HEK293 (cell line): ENCODE results near the gene PRR36.

ENCODE experiments used
- GFI1B ChIP-seq: fragments of 450-650 bp; formaldehyde crosslinking; IDR thresholded peaks from 2 replicates; pipeline ENCODE4 v1.5.1; 2016; ENCODE audit warnings: missing biosample characterization, missing genetic modification characterization
- HIC1 ChIP-seq: fragments of 450-650 bp; formaldehyde crosslinking; IDR thresholded peaks from 2 replicates; pipeline ENCODE4 v1.5.1; 2016; ENCODE audit warnings: missing biosample characterization, missing genetic modification characterization
- KLF1 ChIP-seq: fragments of 450-650 bp; formaldehyde crosslinking; IDR thresholded peaks from 2 replicates; pipeline ENCODE4 v1.5.1; 2016; ENCODE audit warnings: missing biosample characterization, missing genetic modification characterization
- KLF17 ChIP-seq: fragments of 450-650 bp; formaldehyde crosslinking; IDR thresholded peaks from 2 replicates; pipeline ENCODE4 v1.5.1; 2016; ENCODE audit warnings: missing biosample characterization, missing genetic modification characterization
- MZF1 ChIP-seq: fragments of 450-650 bp; formaldehyde crosslinking; IDR thresholded peaks from 2 replicates; pipeline ENCODE4 v1.5.1; 2017; ENCODE audit warnings: missing biosample characterization, missing genetic modification characterization, borderline replicate concordance
- PRDM10 ChIP-seq: fragments of 450-650 bp; formaldehyde crosslinking; IDR thresholded peaks from 2 replicates; pipeline ENCODE4 v1.5.1; 2016; ENCODE audit warnings: missing biosample characterization, missing genetic modification characterization
- PRDM4 ChIP-seq: fragments of 450-650 bp; formaldehyde crosslinking; IDR thresholded peaks from 2 replicates; pipeline ENCODE4 v1.5.1; 2017; ENCODE audit warnings: missing biosample characterization, missing genetic modification characterization
- PRDM6 ChIP-seq: fragments of 450-650 bp; formaldehyde crosslinking; IDR thresholded peaks from 2 replicates; pipeline ENCODE4 v1.5.1; 2017; ENCODE audit warnings: missing biosample characterization, missing genetic modification characterization
- SCRT2 ChIP-seq: fragments of 450-650 bp; formaldehyde crosslinking; IDR thresholded peaks from 2 replicates; pipeline ENCODE4 v1.5.1; 2016; ENCODE audit warnings: missing biosample characterization, missing genetic modification characterization
- SP2 ChIP-seq: fragments of 450-650 bp; formaldehyde crosslinking; IDR thresholded peaks from 2 replicates; pipeline ENCODE4 v1.5.1; 2016; ENCODE audit warnings: missing biosample characterization, missing genetic modification characterization
- SP3 ChIP-seq: fragments of 450-650 bp; formaldehyde crosslinking; IDR thresholded peaks from 2 replicates; pipeline ENCODE4 v1.5.1; 2016; ENCODE audit warnings: missing biosample characterization, missing genetic modification characterization
- ZBTB1 ChIP-seq: fragments of 450-650 bp; formaldehyde crosslinking; IDR thresholded peaks from 2 replicates; pipeline ENCODE4 v1.5.1; 2016; ENCODE audit warnings: missing biosample characterization, missing genetic modification characterization
- ZBTB44 ChIP-seq: fragments of 450-650 bp; IDR thresholded peaks from 2 replicates; pipeline ENCODE4 v1.5.1; 2018; ENCODE audit warnings: missing biosample characterization, mild to moderate bottlenecking, missing genetic modification characterization
- ZBTB6 ChIP-seq: fragments of 450-650 bp; formaldehyde crosslinking; IDR thresholded peaks from 2 replicates; pipeline ENCODE4 v1.5.1; 2017; ENCODE audit warnings: missing biosample characterization, missing genetic modification characterization
- ZFP3 ChIP-seq: fragments of 450-650 bp; formaldehyde crosslinking; IDR thresholded peaks from 2 replicates; pipeline ENCODE4 v1.5.1; 2016; ENCODE audit warnings: low read depth, missing biosample characterization, missing genetic modification characterization
- ZNF211 ChIP-seq: fragments of 450-650 bp; formaldehyde crosslinking; IDR thresholded peaks from 2 replicates; pipeline ENCODE4 v1.5.1; 2016; ENCODE audit warnings: low read depth, missing biosample characterization, missing genetic modification characterization
- ZNF704 ChIP-seq: fragments of 450-650 bp; formaldehyde crosslinking; IDR thresholded peaks from 2 replicates; pipeline ENCODE4 v1.5.1; 2016; ENCODE audit warnings: missing biosample characterization, missing genetic modification characterization
- ZNF747 ChIP-seq: fragments of 450-650 bp; formaldehyde crosslinking; IDR thresholded peaks from 2 replicates; pipeline ENCODE4 v1.5.1; 2016; ENCODE audit warnings: missing biosample characterization, missing genetic modification characterization
- ZNF837 ChIP-seq: fragments of 450-650 bp; formaldehyde crosslinking; IDR thresholded peaks from 2 replicates; pipeline ENCODE4 v1.5.1; 2016; ENCODE audit warnings: missing biosample characterization, missing genetic modification characterization
- ZSCAN18 ChIP-seq: fragments of 450-650 bp; formaldehyde crosslinking; IDR thresholded peaks from 2 replicates; pipeline ENCODE4 v1.5.1; 2016; ENCODE audit warnings: missing biosample characterization, missing genetic modification characterization
- ZXDB ChIP-seq: fragments of 450-650 bp; formaldehyde crosslinking; IDR thresholded peaks from 2 replicates; pipeline ENCODE4 v1.5.1; 2016; ENCODE audit warnings: missing biosample characterization, missing genetic modification characterization

The PRR36 gene

GRCh38 chr19:7871437-7872305 is 2.5 kb downstream of the PRR36 start (continued):
- no peak for TF ChIP-seq ZBTB44 (tag by site-specific recombination)
- TF ChIP-seq MZF1 (tag by site-specific recombination), result no peak
- no peak for TF ChIP-seq ZBTB6
- TF ChIP-seq ZXDB (tag by site-specific recombination), result 0 out of 2 replicates have a peak, but pooled peaks have one; percentile 18
- no peak for TF ChIP-seq ZFP3
- no peak for TF ChIP-seq SCRT2
- TF ChIP-seq PRDM6 (tag by site-specific recombination), result no peak
- no peak for TF ChIP-seq GFI1B (tag by site-specific recombination)
- no peak for TF ChIP-seq HIC1
- no peak for TF ChIP-seq ZNF211 (tag by site-specific recombination)
- TF ChIP-seq ZBTB1 (tag by site-specific recombination), result no peak
- peak; percentile 91 for TF ChIP-seq KLF1 (tag by site-specific recombination)
- no peak for TF ChIP-seq PRDM4
- TF ChIP-seq SP3, result peak; percentile 96
- no peak for TF ChIP-seq ZNF747 (tag by site-specific recombination)
- peak; percentile 91 for TF ChIP-seq SP2 (tag by site-specific recombination)
- TF ChIP-seq PRDM10 (tag by site-specific recombination), result 0 out of 2 replicates have a peak, but pooled peaks have one; percentile 32
- TF ChIP-seq ZNF704 (tag by site-specific recombination), result no peak
- TF ChIP-seq ZNF837, result no peak
- no peak for TF ChIP-seq ZSCAN18 (tag by site-specific recombination)
- TF ChIP-seq KLF17 (tag by site-specific recombination), result no peak; the same call in 1 of the 2 replicates
